ENCODE results near the gene SSBP4. TPM values are rescaled to one million over a fixed set of nuclear protein-coding genes. Genes with fewer than 3 reads are reported as not detected.
"Not testable (repeated sequence)": the region's sequence is repeated elsewhere in the genome, so short reads cannot be mapped to it uniquely, and the experiment has no call there.

Gene SSBP4
- total RNA-seq, 2 donors from 2014 or later, result 46.8 to 48.1 TPM

GRCh38 chr19:18401580-18402112 lies 17.6 kb upstream of the SSBP4 start:
- H3K27ac Mint-ChIP-seq, result no peak overlapping the region
- ATAC-seq (replicated peaks in 1 of 2), result no peak
- DNase-seq, result no peak

DNA sequence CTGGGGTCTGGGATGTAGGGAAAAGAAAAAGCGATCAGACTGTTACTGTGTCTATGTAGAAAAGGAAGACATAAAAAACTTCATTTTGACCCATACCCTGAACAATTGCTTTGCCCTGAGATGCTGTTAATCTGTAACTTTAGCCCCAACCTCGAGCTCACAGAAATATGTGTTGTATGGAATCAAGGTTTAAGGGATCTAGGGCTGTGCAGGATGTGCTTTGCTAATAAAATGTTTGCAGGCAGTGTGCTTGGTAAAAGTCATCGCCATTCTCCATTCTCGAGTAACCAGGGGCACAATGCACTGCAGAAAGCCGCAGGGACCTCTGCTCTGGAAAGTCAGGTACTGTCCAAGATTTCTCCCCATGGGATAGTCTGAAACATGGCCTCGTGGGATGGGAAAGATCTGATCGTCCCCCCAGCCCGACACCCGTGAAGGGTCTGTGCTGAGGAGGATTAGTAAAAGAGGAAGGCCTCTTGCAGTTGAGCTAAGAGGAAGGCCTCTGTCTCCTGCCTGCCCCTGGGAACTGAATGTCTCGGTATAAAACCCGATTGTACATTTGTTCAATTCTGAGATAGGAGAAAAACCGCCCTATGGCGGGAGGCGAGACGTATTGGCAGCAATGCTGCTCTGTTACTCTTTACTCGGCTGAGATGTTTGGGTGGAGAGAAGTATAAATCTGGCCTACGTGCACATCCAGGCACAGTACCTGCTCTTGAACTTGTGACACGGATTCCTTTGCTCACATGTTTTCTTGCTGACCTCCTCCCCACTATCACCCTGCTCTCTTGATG lies 16.5 kb upstream of the SSBP4 start:
- not testable (repeated sequence) for H3K27me3 Mint-ChIP-seq (ENCODE audit: low read depth); H3K9me3 Mint-ChIP-seq; ATAC-seq (replicated peaks in 1 of 2); H3K27ac Mint-ChIP-seq; DNase-seq; H3K4me1 Mint-ChIP-seq (ENCODE audit: low read depth); H3K4me3 Mint-ChIP-seq; H3K36me3 Mint-ChIP-seq (ENCODE audit: insufficient read depth in 2 of 2)

More at GRCh38 chr19:18401580-18402112, 17.6 kb upstream of the SSBP4 start:
- Mint-ChIP-seq H3K27me3 (ENCODE audit: low read depth) (peaks cover 11% of the 10 kb centered on the region), H3K4me3 (no peak overlapping the region), H3K4me1 (ENCODE audit: low read depth) (no peaks in the 10 kb centered on the region), H3K36me3 (ENCODE audit: insufficient read depth in 2 of 2) (no peaks in the 10 kb centered on the region), H3K9me3 (no peaks in the 10 kb centered on the region)

GRCh38 chr19:18405754-18406153 lies 13.4 kb upstream of the SSBP4 start:
- H3K27me3 Mint-ChIP-seq (ENCODE audit: low read depth); ATAC-seq (replicated peaks in 1 of 2); H3K27ac Mint-ChIP-seq; H3K4me3 Mint-ChIP-seq; DNase-seq; H3K9me3 Mint-ChIP-seq; H3K4me1 Mint-ChIP-seq (ENCODE audit: low read depth); H3K36me3 Mint-ChIP-seq (ENCODE audit: insufficient read depth in 2 of 2): not testable (repeated sequence)

GRCh38 chr19:18406749-18407148 lies 12.4 kb upstream of the SSBP4 start:
- ATAC-seq (replicated peaks in 1 of 2) (no peak), DNase-seq (no peak)
- Mint-ChIP-seq H3K9me3 (no peaks in the 10 kb centered on the region), H3K4me3 (no peak overlapping the region), H3K4me1 (ENCODE audit: low read depth) (no peaks in the 10 kb centered on the region), H3K36me3 (ENCODE audit: insufficient read depth in 2 of 2) (no peaks in the 10 kb centered on the region), H3K27me3 (ENCODE audit: low read depth) (no peaks in the 10 kb centered on the region), H3K27ac (no peak overlapping the region)

- Mint-ChIP-seq H3K9me3 (no peaks in the 10 kb centered on the region), H3K27me3 (ENCODE audit: low read depth) (peaks cover 8% of the 10 kb centered on the region), H3K4me3 (no peak overlapping the region), H3K36me3 (ENCODE audit: insufficient read depth in 2 of 2) (no peaks in the 10 kb centered on the region), H3K4me1 (ENCODE audit: low read depth) (no peaks in the 10 kb centered on the region), H3K27ac (no peak overlapping the region)
- ATAC-seq (replicated peaks in 1 of 2) (peak in 1 of 2 donors; percentile 41), DNase-seq (peak in 1 of 2 donors; percentile 39)
Observed at GRCh38 chr19:18408053-18408476, 11.1 kb upstream of the SSBP4 start.

DNA sequence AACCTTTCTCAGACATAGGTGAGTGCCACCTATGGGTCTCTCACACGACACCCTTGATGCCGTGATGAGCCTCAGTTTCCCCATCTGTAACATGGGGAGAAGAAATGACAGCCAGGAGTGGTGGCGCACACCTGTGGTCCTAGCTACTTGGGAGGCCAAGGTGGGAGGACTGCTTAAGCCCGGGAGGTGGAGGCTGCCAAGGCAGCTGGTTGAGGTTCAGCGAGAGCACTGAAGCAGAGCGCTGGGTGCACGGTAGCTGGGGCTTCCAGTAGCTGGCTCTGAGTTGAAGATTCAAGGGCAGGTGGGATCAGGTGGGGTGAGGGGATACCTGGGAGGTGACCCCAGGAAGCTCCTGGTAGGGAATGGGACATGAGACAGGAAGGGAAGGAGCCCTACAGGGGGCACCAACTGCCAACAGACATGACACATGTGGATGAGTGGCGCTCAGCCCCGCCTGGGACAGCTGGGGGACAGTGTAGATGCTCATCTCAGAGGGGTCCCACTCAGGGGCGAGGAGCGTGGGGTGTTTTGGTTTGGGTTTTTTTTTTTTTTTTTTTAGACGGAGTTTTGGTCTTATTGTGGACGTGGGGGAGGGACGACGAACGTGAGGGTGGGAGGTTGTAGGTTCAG lies 6.5 kb upstream of the SSBP4 start:
- no peak for DNase-seq
- H3K27ac Mint-ChIP-seq, result no peak overlapping the region
- H3K36me3 Mint-ChIP-seq (ENCODE audit: insufficient read depth in 2 of 2), result no peaks in the 10 kb centered on the region
- H3K27me3 Mint-ChIP-seq (ENCODE audit: low read depth), result peaks cover 34% of the 10 kb centered on the region
- ATAC-seq (replicated peaks in 1 of 2), result no peak
- H3K4me3 Mint-ChIP-seq, result no peak overlapping the region
- H3K4me1 Mint-ChIP-seq (ENCODE audit: low read depth), result peaks cover 35% of the 10 kb centered on the region
- no peaks in the 10 kb centered on the region for H3K9me3 Mint-ChIP-seq

- H3K27me3 Mint-ChIP-seq (ENCODE audit: low read depth), result peaks cover 42% of the 10 kb centered on the region
- H3K27ac Mint-ChIP-seq, result no peak overlapping the region
- peaks cover 0 to 3% of the 10 kb centered on the region in 2 donors for H3K36me3 Mint-ChIP-seq (ENCODE audit: insufficient read depth in 2 of 2)
- peak overlapping the region; percentile 27 to 48 for H3K4me3 Mint-ChIP-seq
- DNase-seq (no peak), ATAC-seq (replicated peaks in 1 of 2) (no peak)
- H3K4me1 Mint-ChIP-seq (ENCODE audit: low read depth), result peaks cover 48% of the 10 kb centered on the region
- H3K9me3 Mint-ChIP-seq, result no peaks in the 10 kb centered on the region
Observed at GRCh38 chr19:18414504-18415177, 4.6 kb upstream of the SSBP4 start.

DNA sequence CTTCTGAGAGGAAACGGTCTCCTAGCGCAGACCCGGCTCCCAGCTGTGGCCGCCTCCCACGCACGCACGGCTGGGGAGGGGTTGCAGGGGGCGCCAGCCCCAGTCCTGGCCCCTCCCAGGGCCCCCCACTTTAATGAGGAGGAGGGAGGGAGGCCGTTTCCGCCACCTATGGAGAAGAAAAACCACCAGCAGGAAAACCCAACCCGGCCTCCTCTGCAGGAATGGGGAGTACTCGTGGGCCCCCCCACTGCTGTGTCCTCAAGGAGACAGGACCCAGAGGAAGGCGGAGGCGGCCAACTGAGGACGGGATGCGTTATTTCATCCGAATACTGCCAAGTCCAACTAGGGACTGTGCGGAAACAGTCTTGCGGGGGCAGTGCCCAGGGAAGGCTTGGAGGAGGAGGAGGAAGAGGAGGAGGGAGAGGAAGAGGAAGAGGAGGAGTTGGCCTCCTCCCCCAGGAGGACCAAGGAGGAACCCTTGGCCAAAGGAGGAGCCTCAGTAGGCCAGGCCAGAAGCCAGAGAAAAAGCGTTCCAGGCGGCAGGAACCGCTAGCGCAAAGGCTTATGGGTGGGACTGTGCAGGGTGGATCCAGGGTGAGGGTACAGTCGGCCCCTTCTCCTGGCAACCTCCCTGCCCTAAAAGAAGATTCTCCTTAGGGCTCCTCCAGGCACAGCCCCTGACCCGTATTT lies 3.9 kb upstream of the SSBP4 start:
- peaks cover 42% of the 10 kb centered on the region for H3K27me3 Mint-ChIP-seq (ENCODE audit: low read depth)
- peaks cover 0 to 3% of the 10 kb centered on the region in 2 donors for H3K36me3 Mint-ChIP-seq (ENCODE audit: insufficient read depth in 2 of 2)
- DNase-seq (no peak), ATAC-seq (replicated peaks in 1 of 2) (no peak)
- no peak overlapping the region for H3K27ac Mint-ChIP-seq
- peak overlapping the region; percentile 75 to 87 for H3K4me3 Mint-ChIP-seq
- H3K4me1 Mint-ChIP-seq (ENCODE audit: low read depth), result peaks cover 52% of the 10 kb centered on the region
- no peaks in the 10 kb centered on the region for H3K9me3 Mint-ChIP-seq

DNA sequence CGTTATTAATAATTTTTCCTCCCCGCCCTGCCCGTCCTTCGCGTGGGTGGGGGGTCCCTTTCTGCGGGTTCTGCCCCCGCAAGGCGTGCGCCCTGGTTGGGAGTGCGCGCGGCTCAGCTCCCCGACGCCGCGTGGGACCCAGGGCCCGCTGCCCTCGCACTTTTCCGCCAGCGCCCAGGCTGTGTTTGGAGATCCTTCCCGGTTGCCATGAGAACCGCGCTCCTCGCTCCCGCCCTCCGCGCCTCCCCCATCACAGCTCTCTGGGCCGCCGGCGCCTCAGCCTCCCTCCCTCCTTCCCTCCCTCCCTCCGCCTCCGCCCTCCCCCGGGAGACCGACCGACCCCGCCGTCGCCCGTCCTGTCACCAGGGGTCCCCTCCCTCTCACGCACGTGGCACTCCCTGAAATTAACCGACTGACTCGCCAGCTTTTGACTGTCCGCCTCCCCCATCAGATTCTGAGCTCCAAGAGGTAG lies 2.4 kb upstream of the SSBP4 start:
- Mint-ChIP-seq H3K4me1 (ENCODE audit: low read depth) (peaks cover 67% of the 10 kb centered on the region), H3K27me3 (ENCODE audit: low read depth) (peaks cover 42% of the 10 kb centered on the region), H3K27ac (no peak overlapping the region)

GRCh38 chr19:18417250-18418028 lies 1.8 kb upstream of the SSBP4 start:
- Mint-ChIP-seq H3K4me1 (ENCODE audit: low read depth) (peaks cover 73% of the 10 kb centered on the region), H3K27ac (peak overlapping the region; percentile 82), H3K36me3 (ENCODE audit: insufficient read depth in 2 of 2) (peaks cover 0 to 3% of the 10 kb centered on the region in 2 donors), H3K9me3 (no peaks in the 10 kb centered on the region), H3K27me3 (ENCODE audit: low read depth) (peaks cover 40% of the 10 kb centered on the region), H3K4me3 (peak overlapping the region; percentile 87 to 88)
- ATAC-seq (replicated peaks in 1 of 2) (peak in 1 of 2 donors; percentile 7), DNase-seq (peak; percentile 44 to 52)

More for the DNA sequence above, 2.4 kb upstream of the SSBP4 start:
- H3K36me3 Mint-ChIP-seq (ENCODE audit: insufficient read depth in 2 of 2), result peaks cover 0 to 3% of the 10 kb centered on the region in 2 donors
- ATAC-seq (replicated peaks in 1 of 2) (peak; percentile 6 to 18), DNase-seq (peak; percentile 52 to 61)
- peak overlapping the region; percentile 66 to 87 for H3K4me3 Mint-ChIP-seq
- no peaks in the 10 kb centered on the region for H3K9me3 Mint-ChIP-seq

DNA sequence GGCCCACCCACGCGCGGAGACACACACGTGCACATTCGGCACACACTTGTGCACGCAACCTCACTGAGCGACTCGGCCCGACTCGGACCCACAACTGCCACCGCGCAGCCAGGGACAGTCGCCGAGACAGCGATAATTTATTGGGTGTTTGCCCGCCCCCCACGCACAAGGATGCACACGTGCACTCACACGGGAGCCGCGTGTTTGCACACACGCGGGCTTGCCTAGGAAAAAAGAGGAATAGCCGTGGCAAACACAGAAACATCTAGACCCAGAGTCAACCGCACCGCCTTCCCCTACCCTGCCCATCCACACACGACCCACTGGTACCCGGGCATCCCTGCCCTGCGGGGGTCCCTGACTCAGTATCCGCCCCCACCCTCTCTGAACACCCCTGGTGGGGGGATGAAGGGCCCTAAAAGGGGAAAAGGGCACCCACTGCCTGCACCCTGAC lies 1.1 kb upstream of the SSBP4 start:
- Mint-ChIP-seq H3K4me3 (peak overlapping the region; percentile 81 to 88), H3K27ac (peak overlapping the region; percentile 82), H3K4me1 (ENCODE audit: low read depth) (peaks cover 79% of the 10 kb centered on the region), H3K27me3 (ENCODE audit: low read depth) (peaks cover 34% of the 10 kb centered on the region), H3K9me3 (no peaks in the 10 kb centered on the region), H3K36me3 (ENCODE audit: insufficient read depth in 2 of 2) (peaks cover 0 to 3% of the 10 kb centered on the region in 2 donors)
- no peak for ATAC-seq (replicated peaks in 1 of 2)
- peak in 1 of 2 donors; percentile 50 for DNase-seq

Measured in activated T-cell treated with anti-CD3 and anti-CD28 coated beads, Interleukin-2, amount 50 U/mL, for 72 hours (primary cell).